Smooth muscle cell (in vitro differentiated cells): ENCODE data around the gene POMC. TPM values are rescaled to one million over a fixed set of nuclear protein-coding genes. Genes with fewer than 3 reads are reported as not detected.

Source experiments
- DNase-seq: peaks from one replicate; lab custom pipeline; 2025; ENCODE audit not compliant: unreplicated experiment; lab: John Stamatoyannopoulos, UW
- H2AFZ ChIP-seq: fragments of 200-600 bp; sonication (generic); 2 replicates; pipeline ENCODE4 v1.6.0; 2016; ENCODE audit warnings: antibody characterized with exemption, low read depth, mild to moderate bottlenecking
- H3F3A ChIP-seq: fragments of 200-600 bp; sonication (generic); 2 replicates; pipeline ENCODE4 v1.6.0; 2017; ENCODE audit warnings: antibody characterized with exemption, low read depth
- H3K27ac ChIP-seq: fragments of 200-600 bp; sonication (generic); 2 replicates; pipeline ENCODE4 v1.5.1; 2016; ENCODE audit warnings: low read depth, mild to moderate bottlenecking
- H3K27me3 ChIP-seq: fragments of 200-600 bp; sonication (generic); 2 replicates; pipeline ENCODE4 v1.6.1; 2016; ENCODE audit warnings: low read depth, mild to moderate bottlenecking
- H3K36me3 ChIP-seq: fragments of 200-600 bp; sonication (generic); 2 replicates; pipeline ENCODE4 v1.5.1; 2016; ENCODE audit warnings: low read depth
- H3K4me1 ChIP-seq: fragments of 200-600 bp; sonication (generic); 2 replicates; pipeline ENCODE4 v1.5.1; 2016; ENCODE audit warnings: low read depth
- H3K4me2 ChIP-seq: fragments of 200-600 bp; sonication (generic); 2 replicates; pipeline ENCODE4 v1.6.0; 2016; ENCODE audit warnings: mild to moderate bottlenecking
- H3K4me3 ChIP-seq: fragments of 200-600 bp; sonication (generic); 2 replicates; pipeline ENCODE4 v1.5.1; 2016; ENCODE audit warnings: mild to moderate bottlenecking
- H3K79me2 ChIP-seq: fragments of 200-600 bp; sonication (generic); 2 replicates; pipeline ENCODE4 v1.6.0; 2016; ENCODE audit warnings: low read depth, mild to moderate bottlenecking
- H3K9ac ChIP-seq: fragments of 200-600 bp; sonication (generic); 2 replicates; pipeline ENCODE4 v1.6.0; 2016; ENCODE audit warnings: low read depth
- H3K9me3 ChIP-seq: fragments of 200-600 bp; sonication (generic); replicated peaks from 2 replicates; pipeline ENCODE4 v1.5.1; 2016; ENCODE audit warnings: low read depth
- H4K20me1 ChIP-seq: fragments of 200-600 bp; sonication (generic); 2 replicates; pipeline ENCODE4 v1.6.0; 2016; ENCODE audit warnings: low read depth
- CTCF ChIP-seq: fragments of 200-600 bp; sonication (generic); IDR thresholded peaks from 2 replicates; pipeline ENCODE4 v1.5.1; 2017; ENCODE audit warnings: borderline replicate concordance, mild to moderate bottlenecking, antibody characterized with exemption; ENCODE audit not compliant: insufficient read depth, poor library complexity, severe bottlenecking
- WGBS: methylation state at CpG from one replicate; pipeline ENCODE4 v1.1.7; 2016; ENCODE audit warnings: low lambda C conversion rate; 5-methylcytosine and 5-hydroxymethylcytosine counted together
- polyA plus RNA-seq: library from polyadenylated mRNA; unstranded; fragments of >200 nt; fragmentation: Nextera tagmentation; extraction: Ambion mirVana; gene quantifications from 2 replicates; pipeline ENCODE4 v1.2.1, GENCODE V29; 2016
- total RNA-seq: library from RNA; depleted of rRNA; stranded (reverse); fragments of >200 nt; gene quantifications from 2 replicates; pipeline ENCODE4 v1.2.3, GENCODE V29; 2014

Gene POMC
- total and polyA plus RNA-seq, 2 experiments from 2014 or later = not detected

- DNase-seq = no peak
- no peak overlapping the region for H3K9ac ChIP-seq
- H3K27ac ChIP-seq = no peak overlapping the region
- H2AFZ ChIP-seq = no peak overlapping the region
- H3K4me3 ChIP-seq = no peak overlapping the region
- H3K9me3 ChIP-seq = no peaks in the 10 kb centered on the region
- H3K4me1 ChIP-seq = no peaks in the 10 kb centered on the region
- no peaks in the 10 kb centered on the region for H3K36me3 ChIP-seq
- WGBS = 63% methylated on average over 5 of the region's 5 CpGs
- H4K20me1 ChIP-seq = no peaks in the 10 kb centered on the region
- no peak overlapping the region for H3K4me2 ChIP-seq
- H3K79me2 ChIP-seq = no peaks in the 10 kb centered on the region
- no peak for TF ChIP-seq CTCF
- no peaks in the 10 kb centered on the region for H3K27me3 ChIP-seq
- no peaks in the 10 kb centered on the region for H3F3A ChIP-seq
These were observed 15.9 kb upstream of the POMC start for GRCh38 chr2:25184254-25184653.

GRCh38 chr2:25178976-25179375 lies 10.6 kb upstream of the POMC start:
- Histone ChIP-seq H3K4me1 (no peaks in the 10 kb centered on the region), H3F3A (no peaks in the 10 kb centered on the region), H3K36me3 (no peaks in the 10 kb centered on the region), H3K27me3 (peaks cover 20% of the 10 kb centered on the region), H3K9me3 (no peaks in the 10 kb centered on the region), H4K20me1 (no peaks in the 10 kb centered on the region), H3K27ac (no peak overlapping the region), H3K4me3 (no peak overlapping the region), H3K4me2 (no peak overlapping the region), H2AFZ (no peak overlapping the region), H3K79me2 (no peaks in the 10 kb centered on the region), H3K9ac (no peak overlapping the region)
- WGBS = 85% methylated on average over 10 of the region's 10 CpGs
- DNase-seq = no peak
- no peak for TF ChIP-seq CTCF

- no peak overlapping the region for H3K4me3 ChIP-seq
- H2AFZ ChIP-seq = no peak overlapping the region
- no peak for TF ChIP-seq CTCF
- 98% methylated on average over 8 of the region's 8 CpGs for WGBS
- no peaks in the 10 kb centered on the region for H4K20me1 ChIP-seq
- H3K79me2 ChIP-seq = no peaks in the 10 kb centered on the region
- no peaks in the 10 kb centered on the region for H3K9me3 ChIP-seq
- DNase-seq = no peak
- no peaks in the 10 kb centered on the region for H3K36me3 ChIP-seq
- H3K4me1 ChIP-seq = no peaks in the 10 kb centered on the region
- H3K9ac ChIP-seq = no peak overlapping the region
- no peak overlapping the region for H3K27ac ChIP-seq
- H3F3A ChIP-seq = no peaks in the 10 kb centered on the region
- H3K4me2 ChIP-seq = no peak overlapping the region
- H3K27me3 ChIP-seq = peaks cover 24% of the 10 kb centered on the region
These were observed 8.8 kb upstream of the POMC start for GRCh38 chr2:25177211-25177611.

GRCh38 chr2:25176541-25177181 lies 8.3 kb upstream of the POMC start:
- Histone ChIP-seq H3K9me3 (no peaks in the 10 kb centered on the region), H2AFZ (no peak overlapping the region), H3K9ac (no peak overlapping the region)

More at GRCh38 chr2:25176541-25177181, 8.3 kb upstream of the POMC start:
- Histone ChIP-seq H3K4me1 (no peaks in the 10 kb centered on the region), H3K4me3 (no peak overlapping the region), H3K79me2 (no peaks in the 10 kb centered on the region), H3K27me3 (peaks cover 28% of the 10 kb centered on the region), H3K27ac (no peak overlapping the region), H3K4me2 (no peak overlapping the region), H4K20me1 (no peaks in the 10 kb centered on the region), H3K36me3 (no peaks in the 10 kb centered on the region), H3F3A (no peaks in the 10 kb centered on the region)
- TF ChIP-seq CTCF = no peak
- no peak for DNase-seq
- 77% methylated on average over 5 of the region's 5 CpGs for WGBS
